HG02763 (cell line): Measurements from ENCODE around the gene KRTAP4-1.
"Not testable (repeated sequence)": the region's sequence is repeated elsewhere in the genome, so short reads cannot be mapped to it uniquely, and the experiment has no call there.

Experiments
- ATAC-seq: cut with Tn5 transposase; IDR thresholded peaks from one replicate; pipeline ENCODE4 v1.9.1; 2021; ENCODE audit warnings: mild to moderate bottlenecking, moderate library complexity; ENCODE audit not compliant: unreplicated experiment

Gene KRTAP4-1

GRCh38 chr17:41184480-41184961 lies at the start of gene KRTAP4-1:
Gene KRTAP4-1, minus strand, starts transcription at chr17:41184911. Its CDS starts 57 bp downstream, at chr17:41184854.
- no peak for ATAC-seq

DNA sequence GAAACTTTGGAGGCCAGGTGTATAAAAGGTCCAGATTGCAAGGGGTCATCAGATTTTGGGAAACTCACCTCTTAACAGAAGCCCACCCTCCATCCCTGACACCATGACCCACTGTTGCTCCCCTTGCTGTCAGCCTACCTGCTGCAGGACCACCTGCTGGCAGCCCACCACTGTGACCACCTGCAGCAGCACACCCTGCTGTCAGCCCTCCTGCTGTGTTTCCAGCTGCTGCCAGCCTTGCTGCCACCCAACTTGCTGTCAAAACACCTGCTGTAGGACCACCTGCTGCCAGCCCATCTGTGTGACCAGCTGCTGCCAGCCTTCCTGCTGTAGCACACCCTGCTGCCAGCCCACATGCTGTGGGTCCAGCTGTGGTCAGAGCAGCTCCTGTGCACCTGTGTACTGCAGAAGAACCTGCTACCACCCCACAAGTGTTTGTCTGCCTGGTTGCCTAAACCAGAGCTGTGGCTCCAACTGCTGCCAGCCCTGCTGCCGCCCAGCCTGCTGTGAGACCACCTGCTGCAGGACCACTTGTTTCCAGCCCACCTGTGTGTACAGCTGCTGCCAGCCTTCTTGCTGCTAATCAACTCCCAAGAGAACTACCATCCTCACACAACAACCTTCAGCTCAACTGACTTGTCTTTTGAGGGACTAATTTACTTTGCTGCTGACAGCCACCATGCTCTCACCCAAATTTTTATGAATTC lies 47.8 kb upstream of the KRTAP4-1 start, which contains the start of gene KRTAP9-3:
Gene KRTAP9-3, plus strand, starts transcription at position 51 of the 707 bp plus-strand sequence. Its CDS starts 53 bp downstream, at position 104.
- ATAC-seq: not testable (repeated sequence)

DNA sequence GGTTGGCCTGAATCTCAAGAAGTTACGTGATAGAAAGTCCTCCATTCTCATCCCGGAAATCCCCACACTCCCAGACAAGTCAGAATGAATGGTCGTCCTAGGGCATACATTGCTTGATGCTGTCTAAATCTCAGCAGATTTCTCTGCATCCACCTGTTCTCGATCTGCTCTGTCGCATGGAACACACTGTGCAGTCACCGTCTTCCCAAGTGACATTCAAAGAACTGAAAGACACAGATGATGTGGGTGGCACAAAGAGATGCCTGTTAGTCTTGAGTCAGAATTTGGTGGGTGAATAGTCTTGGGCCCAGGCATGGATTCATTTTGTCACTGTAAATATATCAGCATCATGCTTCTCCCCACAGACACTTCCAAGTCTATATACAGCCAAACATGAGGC lies 47.0 kb upstream of the KRTAP4-1 start:
- ATAC-seq: no peak

GRCh38 chr17:41230094-41230493 lies 45.4 kb upstream of the KRTAP4-1 start:
- no peak for ATAC-seq

GRCh38 chr17:41226598-41227095 lies 41.9 kb upstream of the KRTAP4-1 start, which contains the start of gene KRTAP9-2:
Gene KRTAP9-2, plus strand, starts transcription at chr17:41226648. Its CDS starts 7 bp downstream, at chr17:41226655.
- ATAC-seq: not testable (repeated sequence)

DNA sequence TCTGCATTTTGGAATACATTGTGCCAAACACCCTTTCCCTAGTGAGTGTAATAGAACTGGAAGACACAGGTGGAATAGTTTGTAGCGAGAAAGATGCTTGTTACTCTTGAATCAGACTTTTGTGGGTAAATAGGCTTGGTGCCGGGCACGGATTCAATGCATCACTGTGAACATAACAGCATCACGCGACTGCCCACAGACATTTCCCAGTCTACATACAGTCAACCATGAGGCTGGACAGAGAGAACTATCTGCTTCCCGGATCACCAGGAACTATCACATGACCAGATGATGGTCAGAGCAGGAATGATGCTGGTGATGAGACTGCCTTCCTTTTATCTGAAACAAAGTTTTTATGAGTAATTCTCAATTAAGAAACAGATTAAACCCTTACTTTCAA lies 41.3 kb upstream of the KRTAP4-1 start:
- ATAC-seq: no peak

DNA sequence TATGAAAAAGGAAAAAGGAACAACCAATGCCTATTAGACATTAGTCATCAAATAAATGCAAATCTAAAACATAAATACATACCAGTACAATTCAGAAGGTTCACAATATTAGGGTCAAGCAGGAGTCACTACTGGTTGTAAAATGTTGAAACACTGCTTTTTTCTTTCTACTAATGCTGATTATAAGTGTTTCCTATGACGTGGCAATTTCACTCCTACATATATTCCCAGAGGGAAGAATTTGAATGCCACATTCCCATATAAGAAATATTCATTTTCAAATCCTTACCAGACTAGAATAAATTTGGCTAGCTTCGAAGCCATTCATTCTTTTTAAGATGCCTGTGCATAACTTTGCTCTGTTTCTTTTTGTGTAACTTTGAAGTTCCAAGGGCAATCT lies 39.1 kb upstream of the KRTAP4-1 start:
- no peak for ATAC-seq

GRCh38 chr17:41215681-41216080 lies 31.0 kb upstream of the KRTAP4-1 start:
- ATAC-seq: no peak

- no peak for ATAC-seq
Measured at GRCh38 chr17:41212524-41213169, 27.9 kb upstream of the KRTAP4-1 start.

- ATAC-seq: no peak
Measured at GRCh38 chr17:41211845-41212466, 27.2 kb upstream of the KRTAP4-1 start.

GRCh38 chr17:41199421-41200078 lies 14.8 kb upstream of the KRTAP4-1 start:
- ATAC-seq: no peak

DNA sequence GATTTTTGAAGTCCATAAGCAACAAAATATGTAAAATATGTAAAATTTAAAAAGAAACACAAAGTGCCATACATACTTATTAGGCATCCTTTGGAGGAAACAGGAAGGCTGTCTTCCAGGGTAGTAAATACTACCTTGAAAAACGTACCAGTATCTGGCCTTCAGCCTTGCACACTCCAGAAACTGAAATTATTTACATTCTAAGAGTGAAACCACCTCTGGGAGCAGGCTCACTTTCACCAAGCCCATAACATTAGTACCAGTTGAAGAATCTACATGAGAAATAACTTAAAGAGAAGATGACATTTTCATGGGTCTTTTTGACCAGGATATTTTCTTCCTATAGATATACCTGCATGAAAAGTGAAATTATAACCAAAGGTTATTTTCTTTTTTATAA lies 11.4 kb upstream of the KRTAP4-1 start:
- no peak for ATAC-seq

GRCh38 chr17:41190328-41190727 lies 5.6 kb upstream of the KRTAP4-1 start:
- ATAC-seq: no peak

- not testable (repeated sequence) for ATAC-seq
Measured at GRCh38 chr17:41189837-41190318, 5.2 kb upstream of the KRTAP4-1 start, which contains the start of gene KRTAP9-1. Gene KRTAP9-1, plus strand, starts transcription at chr17:41189887. Its CDS starts 0 bp downstream, at chr17:41189887.

GRCh38 chr17:41186872-41187271 lies 2.2 kb upstream of the KRTAP4-1 start:
- ATAC-seq: no peak

- no peak for ATAC-seq
Measured at GRCh38 chr17:41185001-41185400, 290 bp upstream of the KRTAP4-1 start.

DNA sequence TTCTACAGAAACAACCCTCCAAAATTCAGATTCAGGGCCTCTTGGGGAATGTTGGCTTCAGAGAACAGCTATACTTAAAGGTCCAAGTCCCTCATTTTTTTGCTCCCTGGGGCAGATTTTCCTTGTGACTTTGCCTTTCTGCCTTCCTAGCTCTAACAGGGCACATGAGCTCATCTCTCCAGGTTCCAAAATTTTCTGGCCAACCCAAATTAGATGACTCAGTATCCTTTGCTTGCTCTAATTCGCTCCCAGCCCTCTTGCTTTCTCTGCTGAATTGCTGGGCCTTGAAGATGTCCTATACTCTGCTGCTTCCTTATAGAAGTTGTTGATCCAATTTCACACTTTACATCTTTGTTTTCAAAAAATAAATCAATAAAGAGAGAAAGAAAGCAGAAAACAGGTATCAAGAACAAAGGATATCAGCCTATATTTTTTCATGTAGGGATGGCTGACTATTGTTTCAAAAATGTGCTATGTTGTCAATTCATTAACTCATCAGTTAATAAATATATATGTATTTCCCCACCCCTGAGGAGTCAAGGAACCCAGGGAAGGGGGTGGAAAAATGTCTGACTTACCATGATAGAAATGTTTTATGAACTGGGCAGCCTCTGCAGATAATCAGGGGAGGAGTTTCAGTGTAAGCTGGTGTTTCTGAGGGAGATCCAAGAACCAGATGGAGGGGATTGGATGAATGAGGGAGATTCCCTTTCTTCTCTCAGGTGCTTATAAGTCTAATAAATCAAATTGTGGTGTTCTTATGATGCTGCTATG lies 5.7 kb downstream of the KRTAP4-1 start:
- no peak for ATAC-seq

GRCh38 chr17:41178341-41178740 lies 6.4 kb downstream of the KRTAP4-1 start:
- ATAC-seq: no peak

DNA sequence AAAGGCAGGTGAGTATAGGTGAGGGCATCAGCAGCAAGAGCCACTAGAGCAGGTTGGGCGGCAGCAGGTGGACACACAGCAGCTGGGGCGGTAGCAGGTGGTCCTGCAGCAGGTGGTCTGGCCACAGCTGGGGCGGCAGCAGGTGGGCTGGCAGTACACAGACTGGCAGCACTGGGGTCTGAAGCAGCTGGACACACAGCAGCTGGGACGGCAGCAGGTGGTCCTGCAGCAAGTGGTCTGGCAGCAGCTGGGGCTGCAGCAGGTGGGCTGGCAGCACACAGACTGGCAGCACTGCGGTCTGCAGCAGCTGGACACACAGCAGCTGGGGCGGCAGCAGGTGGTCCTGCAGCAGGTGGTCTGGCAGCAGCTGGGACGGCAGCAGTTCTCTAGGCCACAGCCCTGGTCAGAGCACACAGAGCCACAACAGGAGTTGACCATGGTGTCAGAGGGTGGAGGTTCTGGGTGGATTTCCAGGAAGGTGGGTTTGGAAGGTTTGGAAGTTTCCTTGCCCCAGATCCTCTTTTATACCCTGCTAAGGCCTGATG lies 6.9 kb downstream of the KRTAP4-1 start, which contains the start of gene KRTAP4-2:
Gene KRTAP4-2, minus strand, starts transcription at position 495 of the 545 bp plus-strand sequence. Its CDS starts 57 bp downstream, at position 438.
- ATAC-seq: no peak
